ENCODE measurements around the gene CCDC146. TPM values are rescaled to one million over a fixed set of nuclear protein-coding genes. Genes with fewer than 3 reads are reported as not detected.
A peak's percentile ranks its signal among the peaks of the same experiment; 100 is the strongest.

Gene CCDC146
- total and polyA plus RNA-seq, 3 experiments from 2014 or later, result 1.2 to 5.6 (median 1.5) TPM

DNA sequence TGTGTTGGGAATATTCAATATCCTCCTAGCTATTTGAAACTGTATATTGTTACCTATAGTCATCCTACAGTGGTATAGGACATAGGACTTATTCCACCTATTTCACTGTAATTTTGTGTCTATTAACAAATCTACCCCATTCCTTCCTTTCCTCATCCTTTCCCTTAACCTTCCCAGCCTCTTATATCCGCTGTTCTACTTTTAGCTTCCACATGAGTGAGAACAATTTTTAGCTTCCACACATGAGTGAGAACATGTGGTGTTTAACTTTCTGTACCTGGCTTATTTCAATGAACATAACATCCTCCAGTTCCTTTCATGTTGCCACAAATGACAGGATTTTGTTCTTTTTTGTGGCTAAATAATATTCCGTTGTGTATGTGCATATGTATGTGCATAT, 173.1 kb downstream of the CCDC146 start:
- Mint-ChIP-seq H3K27ac (no peak overlapping the region), H3K4me3 (no peak overlapping the region), H3K27me3 (no peaks in the 10 kb centered on the region), H3K36me3 (peaks cover 18 to 35% (median 28%) of the 10 kb centered on the region in 3 donors), H3K4me1 (no peaks in the 10 kb centered on the region), H3K9me3 (peaks cover 0 to 9% (median 8%) of the 10 kb centered on the region in 5 donors)
- Histone ChIP-seq H3K27ac (ENCODE audit: low read depth, low read length) (no peak overlapping the region), H3K27me3 (ENCODE audit: insufficient read depth, low read length, poor library complexity, severe bottlenecking) (no peaks in the 10 kb centered on the region), H3K4me1 (ENCODE audit: insufficient read depth, low read length) (no peaks in the 10 kb centered on the region), H3K36me3 (ENCODE audit: insufficient read depth, low read length) (no peaks in the 10 kb centered on the region), H3K4me3 (ENCODE audit: low read length) (no peak overlapping the region), H3K9me3 (ENCODE audit: low read length) (no peaks in the 10 kb centered on the region)
- ChIA-PET POLR2A (no interaction called here), CTCF (no interaction called here)
- no peak for DNase-seq

- no peaks in the 10 kb centered on the region for H3K4me1 ChIP-seq (ENCODE audit: insufficient read depth, low read length)
- Mint-ChIP-seq H3K36me3 (peaks cover 29 to 68% (median 45%) of the 10 kb centered on the region in 3 donors), H3K4me1 (peaks cover 0 to 9% (median 0%) of the 10 kb centered on the region in 3 donors), H3K9me3 (peaks cover 10 to 28% (median 25%) of the 10 kb centered on the region in 5 donors), H3K27me3 (peaks cover 0 to 2% of the 10 kb centered on the region in 2 donors), H3K4me3 (no peak overlapping the region), H3K27ac (peak overlapping the region in 1 of 8 donors; percentile 39)
- POLR2A ChIA-PET, result no interaction called here
- H3K27me3 ChIP-seq (ENCODE audit: insufficient read depth, low read length, poor library complexity, severe bottlenecking), result no peaks in the 10 kb centered on the region
- H3K36me3 ChIP-seq (ENCODE audit: insufficient read depth, low read length), result no peaks in the 10 kb centered on the region
- no peaks in the 10 kb centered on the region for H3K9me3 ChIP-seq (ENCODE audit: low read length)
- H3K27ac ChIP-seq (ENCODE audit: low read depth, low read length), result no peak overlapping the region
- no peak for DNase-seq
- no peak overlapping the region for H3K4me3 ChIP-seq (ENCODE audit: low read length)
- CTCF ChIA-PET, result no interaction called here
Observed at GRCh38 chr7:77306231-77307067, 184.0 kb downstream of the CCDC146 start.

DNA sequence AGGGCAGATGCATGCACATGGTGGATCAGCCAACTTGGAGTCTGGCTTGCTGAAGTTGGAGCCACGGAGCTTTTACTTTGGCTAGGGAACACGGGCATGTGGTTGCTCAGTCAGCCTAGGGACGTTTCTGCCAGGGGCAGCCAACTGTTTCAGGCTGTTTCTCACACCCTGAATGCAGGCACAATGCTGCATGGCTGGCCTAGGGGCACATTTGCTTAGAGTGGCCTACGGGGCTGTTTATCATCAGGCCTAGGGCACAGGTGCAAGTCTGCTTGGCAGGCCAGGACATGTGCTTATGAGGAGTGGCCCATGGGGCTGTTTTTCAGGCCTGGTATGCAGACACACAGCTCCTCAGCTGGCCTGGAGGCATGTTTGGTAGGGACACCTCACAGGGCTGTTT, 186.4 kb downstream of the CCDC146 start:
- H3K4me3 Mint-ChIP-seq, result no peak overlapping the region
- no peaks in the 10 kb centered on the region for H3K36me3 ChIP-seq (ENCODE audit: insufficient read depth, low read length)
- peaks cover 4 to 15% (median 9%) of the 10 kb centered on the region in 5 donors for H3K9me3 Mint-ChIP-seq
- H3K36me3 Mint-ChIP-seq, result peaks cover 34 to 56% (median 46%) of the 10 kb centered on the region in 3 donors
- no peaks in the 10 kb centered on the region for H3K4me1 ChIP-seq (ENCODE audit: insufficient read depth, low read length)
- no peaks in the 10 kb centered on the region for H3K9me3 ChIP-seq (ENCODE audit: low read length)
- H3K27me3 Mint-ChIP-seq, result no peaks in the 10 kb centered on the region
- no peak overlapping the region for H3K27ac ChIP-seq (ENCODE audit: low read depth, low read length)
- H3K4me1 Mint-ChIP-seq, result peaks cover 0 to 9% (median 0%) of the 10 kb centered on the region in 3 donors
- DNase-seq, result no peak
- ChIA-PET CTCF (no interaction called here), POLR2A (no interaction called here)
- H3K27me3 ChIP-seq (ENCODE audit: insufficient read depth, low read length, poor library complexity, severe bottlenecking), result no peaks in the 10 kb centered on the region
- no peak overlapping the region for H3K4me3 ChIP-seq (ENCODE audit: low read length)
- no peak overlapping the region for H3K27ac Mint-ChIP-seq

GRCh38 chr7:77309714-77310220, 187.4 kb downstream of the CCDC146 start:
- Histone ChIP-seq H3K36me3 (ENCODE audit: insufficient read depth, low read length) (no peaks in the 10 kb centered on the region), H3K9me3 (ENCODE audit: low read length) (no peaks in the 10 kb centered on the region), H3K4me1 (ENCODE audit: insufficient read depth, low read length) (no peaks in the 10 kb centered on the region), H3K4me3 (ENCODE audit: low read length) (no peak overlapping the region), H3K27ac (ENCODE audit: low read depth, low read length) (no peak overlapping the region), H3K27me3 (ENCODE audit: insufficient read depth, low read length, poor library complexity, severe bottlenecking) (no peaks in the 10 kb centered on the region)
- ChIA-PET CTCF (no interaction called here), POLR2A (no interaction called here)
- Mint-ChIP-seq H3K27ac (peak overlapping the region in 1 of 8 donors; percentile 3), H3K4me3 (no peak overlapping the region), H3K9me3 (peaks cover 0 to 8% (median 2%) of the 10 kb centered on the region in 5 donors), H3K4me1 (peaks cover 0 to 9% (median 0%) of the 10 kb centered on the region in 3 donors), H3K36me3 (peaks cover 32 to 60% (median 37%) of the 10 kb centered on the region in 3 donors), H3K27me3 (no peaks in the 10 kb centered on the region)
- no peak for DNase-seq

- ChIA-PET CTCF (no interaction called here), POLR2A (no interaction called here)
- no peaks in the 10 kb centered on the region for H3K27me3 ChIP-seq (ENCODE audit: insufficient read depth, low read length, poor library complexity, severe bottlenecking)
- H3K9me3 ChIP-seq (ENCODE audit: low read length), result no peaks in the 10 kb centered on the region
- no peak overlapping the region for H3K4me3 ChIP-seq (ENCODE audit: low read length)
- no peak overlapping the region for H3K27ac ChIP-seq (ENCODE audit: low read depth, low read length)
- H3K4me3 Mint-ChIP-seq, result no peak overlapping the region
- DNase-seq, result no peak
- no peaks in the 10 kb centered on the region for H3K36me3 ChIP-seq (ENCODE audit: insufficient read depth, low read length)
- H3K4me1 Mint-ChIP-seq, result peaks cover 0 to 9% (median 0%) of the 10 kb centered on the region in 3 donors
- H3K27me3 Mint-ChIP-seq, result no peaks in the 10 kb centered on the region
- H3K9me3 Mint-ChIP-seq, result no peaks in the 10 kb centered on the region
- no peak overlapping the region for H3K27ac Mint-ChIP-seq
- no peaks in the 10 kb centered on the region for H3K4me1 ChIP-seq (ENCODE audit: insufficient read depth, low read length)
- H3K36me3 Mint-ChIP-seq, result peaks cover 38 to 68% (median 44%) of the 10 kb centered on the region in 3 donors
Observed at GRCh38 chr7:77310982-77311381, 188.6 kb downstream of the CCDC146 start.

GRCh38 chr7:77313085-77313484, 190.7 kb downstream of the CCDC146 start:
- Mint-ChIP-seq H3K27me3 (no peaks in the 10 kb centered on the region), H3K4me3 (no peak overlapping the region), H3K4me1 (peaks cover 0 to 8% (median 3%) of the 10 kb centered on the region in 3 donors), H3K36me3 (peaks cover 43 to 78% (median 46%) of the 10 kb centered on the region in 3 donors), H3K9me3 (no peaks in the 10 kb centered on the region), H3K27ac (peak overlapping the region in 1 of 8 donors; percentile 11)
- Histone ChIP-seq H3K27ac (ENCODE audit: low read depth, low read length) (no peak overlapping the region), H3K9me3 (ENCODE audit: low read length) (no peaks in the 10 kb centered on the region), H3K36me3 (ENCODE audit: insufficient read depth, low read length) (no peaks in the 10 kb centered on the region), H3K4me1 (ENCODE audit: insufficient read depth, low read length) (no peaks in the 10 kb centered on the region), H3K4me3 (ENCODE audit: low read length) (no peak overlapping the region), H3K27me3 (ENCODE audit: insufficient read depth, low read length, poor library complexity, severe bottlenecking) (no peaks in the 10 kb centered on the region)
- ChIA-PET CTCF (no interaction called here), POLR2A (no interaction called here)
- DNase-seq, result no peak

- Mint-ChIP-seq H3K27ac (peak overlapping the region in 3 of 8 donors; percentile 14 to 55 (median 40)), H3K4me1 (peaks cover 0 to 8% (median 3%) of the 10 kb centered on the region in 3 donors), H3K27me3 (no peaks in the 10 kb centered on the region), H3K4me3 (no peak overlapping the region), H3K9me3 (no peaks in the 10 kb centered on the region), H3K36me3 (peaks cover 48 to 82% (median 50%) of the 10 kb centered on the region in 3 donors)
- no peaks in the 10 kb centered on the region for H3K4me1 ChIP-seq (ENCODE audit: insufficient read depth, low read length)
- H3K4me3 ChIP-seq (ENCODE audit: low read length), result no peak overlapping the region
- no peaks in the 10 kb centered on the region for H3K27me3 ChIP-seq (ENCODE audit: insufficient read depth, low read length, poor library complexity, severe bottlenecking)
- H3K36me3 ChIP-seq (ENCODE audit: insufficient read depth, low read length), result no peaks in the 10 kb centered on the region
- DNase-seq, result no peak
- H3K27ac ChIP-seq (ENCODE audit: low read depth, low read length), result no peak overlapping the region
- ChIA-PET POLR2A (interaction anchor here (0.6 kb wide), 1 partner anchor 85 kb away, joined by 3 read pairs; no protein-coding TSS in a partner anchor), CTCF (no interaction called here)
- H3K9me3 ChIP-seq (ENCODE audit: low read length), result no peaks in the 10 kb centered on the region
Observed at GRCh38 chr7:77313876-77314480, 191.6 kb downstream of the CCDC146 start.

DNA sequence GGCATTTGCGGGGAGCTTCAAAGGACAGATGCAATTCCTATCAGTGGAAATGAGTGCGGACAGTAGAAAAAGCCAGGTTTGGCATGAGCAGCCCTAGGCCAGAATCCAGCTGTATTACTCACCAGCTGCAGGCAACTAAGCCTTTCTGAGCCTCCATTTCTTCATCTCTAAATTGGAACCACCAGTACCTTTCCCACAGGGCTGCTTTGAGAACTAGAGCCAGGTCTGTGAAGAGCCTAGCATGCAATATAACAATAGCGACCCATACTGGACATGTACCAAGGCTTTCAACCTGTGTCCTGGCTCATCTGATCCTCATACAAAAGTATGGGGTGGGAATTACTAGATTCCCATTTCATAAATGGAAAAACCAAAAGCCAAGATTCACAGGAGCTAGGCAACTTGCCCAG, 192.8 kb downstream of the CCDC146 start:
- no peak for DNase-seq
- Mint-ChIP-seq H3K36me3 (peaks cover 46 to 86% (median 57%) of the 10 kb centered on the region in 3 donors), H3K4me1 (peaks cover 0 to 8% (median 7%) of the 10 kb centered on the region in 3 donors), H3K4me3 (no peak overlapping the region), H3K9me3 (no peaks in the 10 kb centered on the region), H3K27me3 (no peaks in the 10 kb centered on the region), H3K27ac (no peak overlapping the region)
- Histone ChIP-seq H3K4me1 (ENCODE audit: insufficient read depth, low read length) (no peaks in the 10 kb centered on the region), H3K36me3 (ENCODE audit: insufficient read depth, low read length) (no peaks in the 10 kb centered on the region), H3K27ac (ENCODE audit: low read depth, low read length) (no peak overlapping the region), H3K9me3 (ENCODE audit: low read length) (no peaks in the 10 kb centered on the region), H3K4me3 (ENCODE audit: low read length) (no peak overlapping the region), H3K27me3 (ENCODE audit: insufficient read depth, low read length, poor library complexity, severe bottlenecking) (no peaks in the 10 kb centered on the region)
- ChIA-PET POLR2A (no interaction called here), CTCF (no interaction called here)

All from CD8-positive, alpha-beta memory T cell (primary cell).